Measurements from ENCODE around the gene WNK2. TPM values are rescaled to one million over a fixed set of nuclear protein-coding genes. Genes with fewer than 3 reads are reported as not detected.

The WNK2 gene
- total and polyA plus RNA-seq, 7 experiments from 2014 or later = 0.32 to 0.83 (median 0.46) TPM; not detected in 3

GRCh38 chr9:93264338-93265125 is 80.6 kb downstream of the WNK2 start:
- no peak overlapping the region for H3K27ac ChIP-seq (ENCODE audit: low read depth, low read length)
- ChIA-PET CTCF (no interaction called here), POLR2A (no interaction called here)
- Mint-ChIP-seq H3K4me3 (no peak overlapping the region), H3K27ac (no peak overlapping the region), H3K9me3 (no peaks in the 10 kb centered on the region), H3K4me1 (peaks cover 7 to 28% (median 17%) of the 10 kb centered on the region in 7 donors), H3K27me3 (peaks cover 0 to 6% (median 0%) of the 10 kb centered on the region in 5 donors), H3K36me3 (no peaks in the 10 kb centered on the region)
- no peaks in the 10 kb centered on the region for H3K27me3 ChIP-seq (ENCODE audit: control insufficient read depth in 2 of 2, insufficient read depth in 2 of 2, low read length in 2 of 2)
- H3K4me1 ChIP-seq (ENCODE audit: control insufficient read depth in 2 of 2, insufficient read depth in 2 of 2, low read length in 2 of 2) = peaks cover 0 to 17% of the 10 kb centered on the region in 2 donors
- H3K36me3 ChIP-seq (ENCODE audit: control insufficient read depth in 2 of 3, insufficient read depth in 3 of 3, low read length in 3 of 3) = no peaks in the 10 kb centered on the region
- no peak for ATAC-seq
- intact Hi-C loops (cut with micrococcal nuclease) = no loop called here
- no peaks in the 10 kb centered on the region for H3K9me3 ChIP-seq (ENCODE audit: control insufficient read depth in 2 of 3, low read length in 3 of 3)
- no peak for DNase-seq
- H3K4me3 ChIP-seq (ENCODE audit: low read length) = no peak overlapping the region

- DNase-seq = no peak
Measured at GRCh38 chr9:93265301-93265971, 81.5 kb downstream of the WNK2 start.

GRCh38 chr9:93265972-93266371 is 82.0 kb downstream of the WNK2 start:
- no peak overlapping the region for H3K4me3 Mint-ChIP-seq
- peaks cover 0 to 17% (median 0%) of the 10 kb centered on the region in 5 donors for H3K27me3 Mint-ChIP-seq
- H3K4me1 ChIP-seq (ENCODE audit: control insufficient read depth in 2 of 2, insufficient read depth in 2 of 2, low read length in 2 of 2) = peaks cover 0 to 23% of the 10 kb centered on the region in 2 donors
- no peaks in the 10 kb centered on the region for H3K27me3 ChIP-seq (ENCODE audit: control insufficient read depth in 2 of 2, insufficient read depth in 2 of 2, low read length in 2 of 2)
- H3K27ac ChIP-seq (ENCODE audit: low read depth, low read length) = no peak overlapping the region
- H3K9me3 ChIP-seq (ENCODE audit: control insufficient read depth in 2 of 3, low read length in 3 of 3) = no peaks in the 10 kb centered on the region
- peaks cover 7 to 42% (median 31%) of the 10 kb centered on the region in 7 donors for H3K4me1 Mint-ChIP-seq
- CTCF ChIA-PET = no interaction called here
- H3K36me3 ChIP-seq (ENCODE audit: control insufficient read depth in 2 of 3, insufficient read depth in 3 of 3, low read length in 3 of 3) = no peaks in the 10 kb centered on the region
- intact Hi-C loops (cut with micrococcal nuclease) = no loop called here
- POLR2A ChIA-PET = no interaction called here
- ATAC-seq (no peak), DNase-seq (no peak)
- peaks cover 0 to 3% (median 0%) of the 10 kb centered on the region in 5 donors for H3K36me3 Mint-ChIP-seq
- peak overlapping the region in 2 of 9 donors; percentile 5 to 61 for H3K27ac Mint-ChIP-seq
- peaks cover 0 to 4% (median 0%) of the 10 kb centered on the region in 11 donors for H3K9me3 Mint-ChIP-seq
- H3K4me3 ChIP-seq (ENCODE audit: low read length) = no peak overlapping the region

More at GRCh38 chr9:93265301-93265971, 81.5 kb downstream of the WNK2 start:
- Histone ChIP-seq H3K36me3 (ENCODE audit: control insufficient read depth in 2 of 3, insufficient read depth in 3 of 3, low read length in 3 of 3) (no peaks in the 10 kb centered on the region), H3K4me3 (ENCODE audit: low read length) (no peak overlapping the region), H3K27me3 (ENCODE audit: control insufficient read depth in 2 of 2, insufficient read depth in 2 of 2, low read length in 2 of 2) (no peaks in the 10 kb centered on the region), H3K4me1 (ENCODE audit: control insufficient read depth in 2 of 2, insufficient read depth in 2 of 2, low read length in 2 of 2) (peaks cover 0 to 23% of the 10 kb centered on the region in 2 donors), H3K9me3 (ENCODE audit: control insufficient read depth in 2 of 3, low read length in 3 of 3) (no peaks in the 10 kb centered on the region), H3K27ac (ENCODE audit: low read depth, low read length) (no peak overlapping the region)
- intact Hi-C loops (cut with micrococcal nuclease) = no loop called here
- POLR2A ChIA-PET = no interaction called here
- CTCF ChIA-PET = no interaction called here
- H3K4me3 Mint-ChIP-seq = no peak overlapping the region
- peak overlapping the region in 2 of 9 donors; percentile 5 to 61 for H3K27ac Mint-ChIP-seq
- peaks cover 7 to 37% (median 26%) of the 10 kb centered on the region in 7 donors for H3K4me1 Mint-ChIP-seq
- ATAC-seq = no peak
- no peaks in the 10 kb centered on the region for H3K36me3 Mint-ChIP-seq
- peaks cover 0 to 12% (median 0%) of the 10 kb centered on the region in 5 donors for H3K27me3 Mint-ChIP-seq
- H3K9me3 Mint-ChIP-seq = peaks cover 0 to 2% (median 0%) of the 10 kb centered on the region in 11 donors

- intact Hi-C loops (cut with micrococcal nuclease) = no loop called here
- peaks cover 0 to 23% of the 10 kb centered on the region in 2 donors for H3K4me1 ChIP-seq (ENCODE audit: control insufficient read depth in 2 of 2, insufficient read depth in 2 of 2, low read length in 2 of 2)
- no peaks in the 10 kb centered on the region for H3K9me3 ChIP-seq (ENCODE audit: control insufficient read depth in 2 of 3, low read length in 3 of 3)
- H3K4me3 ChIP-seq (ENCODE audit: low read length) = no peak overlapping the region
- Mint-ChIP-seq H3K36me3 (peaks cover 0 to 8% (median 0%) of the 10 kb centered on the region in 5 donors), H3K4me3 (no peak overlapping the region), H3K27ac (no peak overlapping the region), H3K9me3 (peaks cover 0 to 10% (median 3%) of the 10 kb centered on the region in 11 donors), H3K27me3 (peaks cover 0 to 22% (median 0%) of the 10 kb centered on the region in 5 donors), H3K4me1 (peaks cover 7 to 45% (median 36%) of the 10 kb centered on the region in 7 donors)
- POLR2A ChIA-PET = no interaction called here
- no peaks in the 10 kb centered on the region for H3K27me3 ChIP-seq (ENCODE audit: control insufficient read depth in 2 of 2, insufficient read depth in 2 of 2, low read length in 2 of 2)
- no peak overlapping the region for H3K27ac ChIP-seq (ENCODE audit: low read depth, low read length)
- no peaks in the 10 kb centered on the region for H3K36me3 ChIP-seq (ENCODE audit: control insufficient read depth in 2 of 3, insufficient read depth in 3 of 3, low read length in 3 of 3)
- ATAC-seq (no peak), DNase-seq (no peak)
- CTCF ChIA-PET = no interaction called here
Measured at GRCh38 chr9:93266521-93267001, 82.6 kb downstream of the WNK2 start.

- H3K4me3 Mint-ChIP-seq = peak overlapping the region in 1 of 10 donors; percentile 66
- peaks cover 7 to 46% (median 40%) of the 10 kb centered on the region in 7 donors for H3K4me1 Mint-ChIP-seq
- peaks cover 0 to 16% (median 3%) of the 10 kb centered on the region in 11 donors for H3K9me3 Mint-ChIP-seq
- Histone ChIP-seq H3K9me3 (ENCODE audit: control insufficient read depth in 2 of 3, low read length in 3 of 3) (no peaks in the 10 kb centered on the region), H3K4me3 (ENCODE audit: low read length) (no peak overlapping the region), H3K27me3 (ENCODE audit: control insufficient read depth in 2 of 2, insufficient read depth in 2 of 2, low read length in 2 of 2) (no peaks in the 10 kb centered on the region), H3K27ac (ENCODE audit: low read depth, low read length) (no peak overlapping the region), H3K36me3 (ENCODE audit: control insufficient read depth in 2 of 3, insufficient read depth in 3 of 3, low read length in 3 of 3) (no peaks in the 10 kb centered on the region), H3K4me1 (ENCODE audit: control insufficient read depth in 2 of 2, insufficient read depth in 2 of 2, low read length in 2 of 2) (peaks cover 0 to 23% of the 10 kb centered on the region in 2 donors)
- ChIA-PET CTCF (no interaction called here), POLR2A (no interaction called here)
- peaks cover 0 to 22% (median 4%) of the 10 kb centered on the region in 5 donors for H3K27me3 Mint-ChIP-seq
- H3K36me3 Mint-ChIP-seq = peaks cover 0 to 8% (median 0%) of the 10 kb centered on the region in 5 donors
- ATAC-seq = no peak
- intact Hi-C loops (cut with micrococcal nuclease) = no loop called here
- H3K27ac Mint-ChIP-seq = no peak overlapping the region
- no peak for DNase-seq
Measured at GRCh38 chr9:93267091-93267541, 83.2 kb downstream of the WNK2 start.

- peaks cover 0 to 23% of the 10 kb centered on the region in 2 donors for H3K4me1 ChIP-seq (ENCODE audit: control insufficient read depth in 2 of 2, insufficient read depth in 2 of 2, low read length in 2 of 2)
- ATAC-seq (no peak), DNase-seq (peak in 2 of 9 donors; percentile 3 to 18)
- no peaks in the 10 kb centered on the region for H3K9me3 ChIP-seq (ENCODE audit: control insufficient read depth in 2 of 3, low read length in 3 of 3)
- Mint-ChIP-seq H3K4me3 (peak overlapping the region in 5 of 10 donors; percentile 77 to 90 (median 81)), H3K27me3 (peaks cover 0 to 22% (median 5%) of the 10 kb centered on the region in 5 donors), H3K9me3 (peaks cover 0 to 17% (median 4%) of the 10 kb centered on the region in 11 donors), H3K36me3 (peaks cover 0 to 8% (median 0%) of the 10 kb centered on the region in 5 donors), H3K4me1 (peaks cover 7 to 47% (median 39%) of the 10 kb centered on the region in 7 donors), H3K27ac (peak overlapping the region in 3 of 9 donors; percentile 20 to 68 (median 63))
- H3K27me3 ChIP-seq (ENCODE audit: control insufficient read depth in 2 of 2, insufficient read depth in 2 of 2, low read length in 2 of 2) = no peaks in the 10 kb centered on the region
- ChIA-PET CTCF (no interaction called here), POLR2A (no interaction called here)
- no peak overlapping the region for H3K27ac ChIP-seq (ENCODE audit: low read depth, low read length)
- no peaks in the 10 kb centered on the region for H3K36me3 ChIP-seq (ENCODE audit: control insufficient read depth in 2 of 3, insufficient read depth in 3 of 3, low read length in 3 of 3)
- intact Hi-C loops (cut with micrococcal nuclease) = no loop called here
- no peak overlapping the region for H3K4me3 ChIP-seq (ENCODE audit: low read length)
Measured at GRCh38 chr9:93267681-93268505, 84.0 kb downstream of the WNK2 start.

Measured in naive thymus-derived CD4-positive, alpha-beta T cell (primary cell).